Measurements from ENCODE around the gene CCDC9.
A peak's percentile ranks its signal among the peaks of the same experiment; 100 is the strongest.

DNA sequence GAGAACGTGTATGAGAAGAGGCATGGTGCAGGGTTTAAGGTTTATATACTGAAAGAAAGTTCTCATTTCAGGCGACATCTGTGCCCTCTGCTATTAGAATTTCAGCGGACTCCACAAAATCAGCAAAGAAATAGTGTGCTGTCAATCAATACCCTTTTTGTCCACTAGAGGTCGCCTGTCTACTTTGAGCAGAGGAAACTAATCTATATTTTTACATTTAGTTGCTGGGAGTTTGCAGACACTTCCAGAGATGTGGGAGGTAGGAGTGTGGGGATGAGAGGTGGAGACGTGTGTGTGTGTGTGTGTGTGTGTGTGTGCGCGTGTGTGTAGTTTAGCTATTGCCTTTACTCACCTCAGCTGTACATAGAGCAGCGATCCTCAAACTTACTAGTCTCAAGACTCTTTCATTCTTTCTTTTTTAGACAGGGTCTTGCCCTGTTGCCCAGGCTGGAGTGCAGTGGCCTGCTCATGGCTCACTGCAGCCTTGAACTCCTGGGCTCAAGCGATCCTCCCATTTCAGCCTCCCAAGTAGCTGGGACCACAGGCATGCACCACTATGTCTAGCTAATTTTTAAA, 28.1 kb downstream of the CCDC9 start:
- TF ChIP-seq, protein P1, sequence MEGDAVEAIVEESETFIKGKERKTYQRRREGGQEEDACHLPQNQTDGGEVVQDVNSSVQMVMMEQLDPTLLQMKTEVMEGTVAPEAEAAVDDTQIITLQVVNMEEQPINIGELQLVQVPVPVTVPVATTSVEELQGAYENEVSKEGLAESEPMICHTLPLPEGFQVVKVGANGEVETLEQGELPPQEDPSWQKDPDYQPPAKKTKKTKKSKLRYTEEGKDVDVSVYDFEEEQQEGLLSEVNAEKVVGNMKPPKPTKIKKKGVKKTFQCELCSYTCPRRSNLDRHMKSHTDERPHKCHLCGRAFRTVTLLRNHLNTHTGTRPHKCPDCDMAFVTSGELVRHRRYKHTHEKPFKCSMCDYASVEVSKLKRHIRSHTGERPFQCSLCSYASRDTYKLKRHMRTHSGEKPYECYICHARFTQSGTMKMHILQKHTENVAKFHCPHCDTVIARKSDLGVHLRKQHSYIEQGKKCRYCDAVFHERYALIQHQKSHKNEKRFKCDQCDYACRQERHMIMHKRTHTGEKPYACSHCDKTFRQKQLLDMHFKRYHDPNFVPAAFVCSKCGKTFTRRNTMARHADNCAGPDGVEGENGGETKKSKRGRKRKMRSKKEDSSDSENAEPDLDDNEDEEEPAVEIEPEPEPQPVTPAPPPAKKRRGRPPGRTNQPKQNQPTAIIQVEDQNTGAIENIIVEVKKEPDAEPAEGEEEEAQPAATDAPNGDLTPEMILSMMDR (IDR thresholded peaks at IDR 0.05; ENCODE audit: low read depth, low read length), result peak; percentile 99
- TF ChIP-seq POLR2A (IDR thresholded peaks at IDR 0.05; ENCODE audit: extremely low read depth, insufficient read length) (no peak), MYC (IDR thresholded peaks at IDR 0.05; ENCODE audit: low read depth, low read length) (no peak)
- TF ChIP-seq, protein P2, sequence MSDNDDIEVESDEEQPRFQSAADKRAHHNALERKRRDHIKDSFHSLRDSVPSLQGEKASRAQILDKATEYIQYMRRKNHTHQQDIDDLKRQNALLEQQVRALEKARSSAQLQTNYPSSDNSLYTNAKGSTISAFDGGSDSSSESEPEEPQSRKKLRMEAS (IDR thresholded peaks at IDR 0.05; ENCODE audit: low read depth, low read length), result no peak

Measured in NB4 (cell line).